Neural progenitor cell (in vitro differentiated cells): ENCODE results near the gene GPRIN2. TPM values are rescaled to one million over a fixed set of nuclear protein-coding genes. Genes with fewer than 3 reads are reported as not detected.
A peak's percentile ranks its signal among the peaks of the same experiment; 100 is the strongest.

Experiments
- DNase-seq: peaks from one replicate; pipeline ENCODE4 v3.0.0-alpha.2; 2016; ENCODE audit warnings: low spot score
- H2AFZ ChIP-seq: fragments of 200-600 bp; sonication (generic); replicated peaks from 2 replicates; pipeline ENCODE4 v1.6.1; 2016; ENCODE audit warnings: antibody characterized with exemption
- H3F3A ChIP-seq: fragments of 200-600 bp; sonication (generic); 2 replicates; pipeline ENCODE4 v1.6.1; 2016; ENCODE audit warnings: antibody characterized with exemption, low read depth
- H3K27ac ChIP-seq: fragments of 200-600 bp; sonication (generic); 2 replicates; pipeline ENCODE4 v1.5.1; 2016; ENCODE audit warnings: mild to moderate bottlenecking
- H3K27me3 ChIP-seq: fragments of 200-600 bp; sonication (generic); 2 replicates; pipeline ENCODE4 v1.6.1; 2016; ENCODE audit warnings: mild to moderate bottlenecking, moderate library complexity
- H3K36me3 ChIP-seq: fragments of 200-600 bp; sonication (generic); 2 replicates; pipeline ENCODE4 v1.5.1; 2016
- H3K4me1 ChIP-seq: fragments of 200-600 bp; sonication (generic); 2 replicates; pipeline ENCODE4 v1.6.1; 2016; ENCODE audit warnings: mixed run types
- H3K4me2 ChIP-seq: fragments of 200-600 bp; sonication (generic); 2 replicates; pipeline ENCODE4 v1.6.1; 2016
- H3K4me3 ChIP-seq: fragments of 200-600 bp; sonication (generic); 2 replicates; pipeline ENCODE4 v1.5.1; 2016
- H3K79me2 ChIP-seq: fragments of 200-600 bp; sonication (generic); 2 replicates; pipeline ENCODE4 v1.6.1; 2016; ENCODE audit warnings: low read depth
- H3K9ac ChIP-seq: fragments of 200-600 bp; sonication (generic); 2 replicates; pipeline ENCODE4 v1.6.1; 2016
- H3K9me3 ChIP-seq: fragments of 200-600 bp; sonication (generic); 2 replicates; pipeline ENCODE4 v1.5.1; 2016; ENCODE audit warnings: low read depth
- H4K20me1 ChIP-seq: fragments of 200-600 bp; sonication (generic); 2 replicates; pipeline ENCODE4 v1.6.1; 2016; ENCODE audit warnings: low read depth
- H3K27ac Mint-ChIP-seq: 3 replicates; pipeline ENCODE4 v1.8.0; 2021; ENCODE audit warnings: mixed read lengths
- H3K27me3 Mint-ChIP-seq: 2 replicates; pipeline ENCODE4 v1.8.0; 2022; ENCODE audit warnings: low read depth, mild to moderate bottlenecking, inconsistent platforms, moderate library complexity, mixed read lengths; ENCODE audit not compliant: insufficient read depth
- H3K36me3 Mint-ChIP-seq: 3 replicates; pipeline ENCODE4 v1.8.0; 2021; ENCODE audit warnings: mixed read lengths
- H3K4me1 Mint-ChIP-seq: 3 replicates; pipeline ENCODE4 v1.8.0; 2021; ENCODE audit warnings: mixed read lengths
- H3K4me3 Mint-ChIP-seq: 3 replicates; pipeline ENCODE4 v1.8.0; 2021; ENCODE audit warnings: mild to moderate bottlenecking, moderate library complexity, mixed read lengths
- H3K9me3 Mint-ChIP-seq: 3 replicates; pipeline ENCODE4 v1.8.0; 2020; ENCODE audit warnings: mixed read lengths
- CTCF ChIP-seq: fragments of 200-600 bp; sonication (generic); IDR thresholded peaks from 2 replicates; pipeline ENCODE4 v1.5.1; 2017; ENCODE audit warnings: antibody characterized with exemption, mild to moderate bottlenecking
- EZH2 ChIP-seq: fragments of 200-600 bp; sonication (generic); IDR thresholded peaks from 2 replicates; pipeline ENCODE4 v1.6.1; 2017; ENCODE audit warnings: antibody characterized with exemption, mild to moderate bottlenecking, moderate library complexity
- EZH2phosphoT487 ChIP-seq: fragments of 200-600 bp; sonication (generic); IDR thresholded peaks from 2 replicates; pipeline ENCODE4 v1.6.1; 2017; ENCODE audit warnings: antibody characterized with exemption
- total RNA-seq: library from RNA; depleted of rRNA; stranded (reverse); fragments of >200 nt; gene quantifications from 2 replicates; pipeline ENCODE4 v1.2.3, GENCODE V29; 2015; ENCODE audit warnings: low replicate concordance

Gene GPRIN2
- total RNA-seq, 1 donor from 2014 or later: 6.9 TPM

DNA sequence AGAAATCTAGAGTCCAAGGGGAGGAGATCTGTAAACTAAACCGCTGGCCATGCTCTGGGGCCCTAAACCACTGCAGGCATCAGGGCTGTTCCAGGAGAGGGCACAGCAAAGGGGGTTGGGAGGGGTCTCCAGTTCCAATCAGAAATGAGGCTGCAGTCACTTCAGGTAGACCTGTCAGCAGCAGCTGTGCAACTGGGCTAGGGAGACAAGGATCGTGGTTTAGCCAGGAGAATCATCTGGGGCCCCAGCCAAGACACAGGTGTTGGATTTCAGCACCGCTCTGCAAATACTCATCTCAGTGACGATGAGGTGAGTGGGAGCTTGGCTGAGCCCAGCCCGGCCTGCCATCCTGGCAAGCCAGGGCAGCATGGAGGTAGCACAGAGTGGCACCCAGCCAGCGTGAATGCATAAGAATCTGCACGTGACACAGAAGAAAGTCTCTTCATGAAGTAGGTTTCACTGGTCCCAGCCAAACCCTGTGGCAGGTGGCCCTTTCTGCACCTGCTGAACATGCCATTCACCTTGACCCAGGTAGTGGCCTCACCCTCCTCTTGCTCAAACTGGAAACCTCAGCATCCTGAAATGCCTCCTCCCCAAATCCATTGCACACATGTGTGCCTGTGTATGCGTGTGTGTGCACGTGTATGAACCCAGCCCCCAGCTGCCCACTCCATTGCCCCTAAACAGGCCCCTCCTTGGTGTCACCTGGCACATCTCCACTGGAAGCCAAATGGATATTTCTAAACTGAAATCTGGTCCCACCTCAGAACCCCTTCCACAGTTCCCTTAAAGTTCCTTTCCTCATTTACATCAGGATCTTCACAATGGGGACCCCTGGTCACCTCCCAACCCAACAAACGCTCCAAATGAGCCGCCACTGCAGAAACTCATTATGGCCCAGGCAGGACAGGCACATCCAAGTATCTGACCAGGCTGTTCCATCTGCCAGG, 9.6 kb downstream of the GPRIN2 start:
- no peak overlapping the region for H3K27ac ChIP-seq
- H3K79me2 ChIP-seq: no peaks in the 10 kb centered on the region
- H3K27me3 ChIP-seq: no peaks in the 10 kb centered on the region
- TF ChIP-seq EZH2 (no peak), EZH2phosphoT487 (no peak), CTCF (no peak)
- no peaks in the 10 kb centered on the region for H3K9me3 Mint-ChIP-seq
- no peaks in the 10 kb centered on the region for H4K20me1 ChIP-seq
- no peaks in the 10 kb centered on the region for H3K36me3 Mint-ChIP-seq
- H3K4me3 Mint-ChIP-seq: no peak overlapping the region
- H3K36me3 ChIP-seq: no peaks in the 10 kb centered on the region
- no peak overlapping the region for H2AFZ ChIP-seq
- H3F3A ChIP-seq: peaks cover 7% of the 10 kb centered on the region
- H3K4me1 ChIP-seq: peaks cover 17% of the 10 kb centered on the region
- H3K27ac Mint-ChIP-seq: no peak overlapping the region
- H3K27me3 Mint-ChIP-seq: peaks cover 15% of the 10 kb centered on the region
- H3K4me3 ChIP-seq: no peak overlapping the region
- H3K4me1 Mint-ChIP-seq: peaks cover 8% of the 10 kb centered on the region
- no peaks in the 10 kb centered on the region for H3K9me3 ChIP-seq
- H3K9ac ChIP-seq: no peak overlapping the region
- H3K4me2 ChIP-seq: no peak overlapping the region
- no peak for DNase-seq

- H3K4me3 ChIP-seq: no peak overlapping the region
- H3K4me3 Mint-ChIP-seq: no peak overlapping the region
- no peaks in the 10 kb centered on the region for H3K27me3 ChIP-seq
- peaks cover 9% of the 10 kb centered on the region for H3K4me1 Mint-ChIP-seq
- no peaks in the 10 kb centered on the region for H3K79me2 ChIP-seq
- H3K9me3 Mint-ChIP-seq: no peaks in the 10 kb centered on the region
- TF ChIP-seq CTCF (no peak), EZH2phosphoT487 (no peak), EZH2 (no peak)
- no peak overlapping the region for H3K4me2 ChIP-seq
- no peak for DNase-seq
- H4K20me1 ChIP-seq: no peaks in the 10 kb centered on the region
- no peak overlapping the region for H3K27ac ChIP-seq
- no peak overlapping the region for H3K27ac Mint-ChIP-seq
- H3K36me3 Mint-ChIP-seq: no peaks in the 10 kb centered on the region
- H3K9me3 ChIP-seq: no peaks in the 10 kb centered on the region
- H3K4me1 ChIP-seq: peaks cover 22% of the 10 kb centered on the region
- no peak overlapping the region for H3K9ac ChIP-seq
- no peaks in the 10 kb centered on the region for H3K36me3 ChIP-seq
- no peak overlapping the region for H2AFZ ChIP-seq
- peaks cover 9% of the 10 kb centered on the region for H3F3A ChIP-seq
- H3K27me3 Mint-ChIP-seq: peaks cover 15% of the 10 kb centered on the region
Measured at GRCh38 chr10:46545861-46546590, 10.4 kb downstream of the GPRIN2 start.

DNA sequence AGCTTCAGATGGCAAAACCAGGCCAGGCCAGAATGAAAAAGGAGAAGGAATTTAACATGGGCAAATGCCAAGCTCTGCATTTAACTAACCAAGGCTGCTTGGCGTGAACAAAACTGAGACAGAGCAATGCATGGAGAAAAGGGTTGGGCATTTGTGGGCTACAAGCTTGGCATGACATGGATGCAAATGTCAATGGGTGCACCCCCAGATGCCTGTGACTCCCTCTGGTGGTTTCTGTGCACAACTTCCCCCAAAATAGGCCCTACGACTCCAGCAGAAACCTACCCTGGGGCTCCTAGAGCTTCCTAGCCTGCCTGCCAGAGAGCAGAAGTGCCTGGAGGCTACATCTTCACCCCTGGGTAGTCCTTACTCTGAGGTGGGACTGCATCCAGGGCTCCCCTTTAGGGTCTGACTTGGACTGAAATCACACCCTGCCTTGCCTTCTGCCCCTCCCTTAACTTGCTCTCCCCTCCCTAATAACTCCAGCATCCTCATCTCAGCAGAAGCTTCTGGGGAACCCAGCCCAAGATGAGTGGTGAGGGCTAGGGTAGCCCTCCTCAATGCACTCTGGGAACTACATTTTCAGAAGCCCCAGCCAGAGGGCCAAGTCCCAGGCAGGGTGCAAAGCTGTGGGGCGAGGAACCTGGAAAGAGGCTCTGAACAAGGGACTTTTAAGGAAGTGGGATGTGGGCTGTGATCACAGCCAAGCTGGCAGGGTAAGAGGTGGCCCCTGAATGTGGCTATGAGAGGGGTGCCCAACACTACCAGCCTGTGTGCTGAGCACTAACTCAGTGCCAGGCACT, 11.3 kb downstream of the GPRIN2 start:
- Histone ChIP-seq H3K27me3 (no peaks in the 10 kb centered on the region), H3K79me2 (no peaks in the 10 kb centered on the region), H2AFZ (no peak overlapping the region), H3K4me1 (peaks cover 22% of the 10 kb centered on the region), H3K9ac (no peak overlapping the region), H3K4me3 (no peak overlapping the region), H3K9me3 (no peaks in the 10 kb centered on the region), H3F3A (peaks cover 9% of the 10 kb centered on the region), H4K20me1 (no peaks in the 10 kb centered on the region), H3K27ac (no peak overlapping the region), H3K4me2 (no peak overlapping the region), H3K36me3 (no peaks in the 10 kb centered on the region)
- peak; percentile 49 for DNase-seq
- peaks cover 12% of the 10 kb centered on the region for H3K4me1 Mint-ChIP-seq
- H3K4me3 Mint-ChIP-seq: no peak overlapping the region
- peaks cover 23% of the 10 kb centered on the region for H3K27me3 Mint-ChIP-seq
- H3K9me3 Mint-ChIP-seq: no peaks in the 10 kb centered on the region
- H3K27ac Mint-ChIP-seq: no peak overlapping the region
- TF ChIP-seq EZH2 (no peak), CTCF (peak; percentile 58)
- no peaks in the 10 kb centered on the region for H3K36me3 Mint-ChIP-seq
